K562 (cell line): ENCODE results near the gene MED15. TPM values are rescaled to one million over a fixed set of nuclear protein-coding genes. Genes with fewer than 3 reads are reported as not detected.
A peak's percentile ranks its signal among the peaks of the same experiment; 100 is the strongest.

Experiments
- ATF3 ChIP-seq, 2 experiments: fragments of 450-650 bp in 1 of 2; sonication (generic) in 1 of 2; formaldehyde crosslinking in 1 of 2; IDR thresholded peaks in 1 of 2; conservative IDR thresholded peaks in 1 of 2; 2 replicates each; pipeline versions ENCODE4 v1.6.1 to v1.8.1; 2016 to 2023; ENCODE audit warnings: mild to moderate bottlenecking in 2 of 2, moderate library complexity in 2 of 2, inconsistent platforms in 1 of 2, missing genetic modification reagents in 1 of 2
- ATF4 ChIP-seq: fragments of 450-650 bp; formaldehyde crosslinking; IDR thresholded peaks from 2 replicates; pipeline ENCODE4 v1.4.0; 2022; ENCODE audit warnings: mild to moderate bottlenecking, moderate library complexity
- BACH1 ChIP-seq: fragments of 200-800 bp; sonication (Bioruptor generic); IDR thresholded peaks from 2 replicates; pipeline ENCODE4 v1.6.1; 2016; ENCODE audit warnings: missing genetic modification characterization, missing compliant biosample characterization
- DMBX1 ChIP-seq: fragments of 250-450 bp; sonication (Bioruptor Pico); IDR thresholded peaks from 2 replicates; pipeline ENCODE4 v1.8.0; 2022; ENCODE audit warnings: inconsistent platforms, mild to moderate bottlenecking, moderate library complexity, borderline replicate concordance
- E2F8 ChIP-seq: fragments of 450-650 bp; IDR thresholded peaks from 2 replicates; pipeline ENCODE4 v1.7.1; 2018; ENCODE audit warnings: mild to moderate bottlenecking, low read depth; ENCODE audit not compliant: partially characterized antibody
- ELF2 ChIP-seq: fragments of 250-450 bp; sonication (Bioruptor Pico); IDR thresholded peaks from 2 replicates; pipeline ENCODE4 v1.5.0; 2021; ENCODE audit warnings: mild to moderate bottlenecking
- EP400 ChIP-seq: fragments of 450-650 bp; IDR thresholded peaks from 2 replicates; pipeline ENCODE4 v1.6.1; 2017; ENCODE audit warnings: antibody characterized with exemption, mild to moderate bottlenecking, moderate library complexity
- ETS1 ChIP-seq: conservative IDR thresholded peaks from 2 replicates; pipeline ENCODE4 v1.6.1; 2011; ENCODE audit warnings: low read depth, mild to moderate bottlenecking, low read length; ENCODE audit not compliant: control insufficient read depth
- HEY1 ChIP-seq: fragments of 250-450 bp; sonication (Bioruptor Pico); IDR thresholded peaks from 2 replicates; pipeline ENCODE4 v1.5.0; 2020; ENCODE audit warnings: mild to moderate bottlenecking, moderate library complexity, borderline replicate concordance
- IRF9 ChIP-seq: fragments of 450-650 bp; IDR thresholded peaks from 2 replicates; pipeline ENCODE4 v1.6.1; 2016; ENCODE audit warnings: missing biosample characterization, missing genetic modification characterization
- OTX1 ChIP-seq: fragments of 450-650 bp; formaldehyde crosslinking; IDR thresholded peaks from 2 replicates; pipeline ENCODE4 v1.4.0; 2022; ENCODE audit warnings: mild to moderate bottlenecking
- POLR2AphosphoS2 ChIP-seq: IDR thresholded peaks from 2 replicates; pipeline ENCODE4 v1.6.1; 2012; ENCODE audit warnings: low read length, improper control_type of control experiment
- TAL1 ChIP-seq: fragments of 450-650 bp; IDR thresholded peaks from 2 replicates; pipeline ENCODE4 v1.6.1; 2016; ENCODE audit warnings: mild to moderate bottlenecking
- THRA ChIP-seq: fragments of 450-650 bp; IDR thresholded peaks from 2 replicates; pipeline ENCODE4 v1.6.1; 2017; ENCODE audit warnings: mild to moderate bottlenecking, moderate library complexity
- ZFP30 ChIP-seq: fragments of 250-450 bp; sonication (Bioruptor Pico); IDR thresholded peaks from 2 replicates; pipeline ENCODE4 v1.8.0; 2022; ENCODE audit warnings: moderate library complexity, mild to moderate bottlenecking, inconsistent platforms, borderline replicate concordance
- ZNF589 ChIP-seq: fragments of 200-800 bp; sonication (Bioruptor generic); IDR thresholded peaks from 2 replicates; pipeline ENCODE4 v1.6.1; 2016; ENCODE audit warnings: low read depth, missing genetic modification characterization, missing compliant biosample characterization
- ZNF699 ChIP-seq: fragments of 250-450 bp; sonication (Bioruptor Pico); IDR thresholded peaks from 2 replicates; pipeline ENCODE4 v1.8.0; 2021; ENCODE audit warnings: mild to moderate bottlenecking, moderate library complexity; ENCODE audit not compliant: insufficient replicate concordance
- polyA plus RNA-seq, 8 experiments: library from polyadenylated mRNA; depleted of rRNA in 4 of 8; stranded (reverse) in 5 of 8; unstranded in 3 of 8; fragments of >200 nt; fragmentation: Nextera tagmentation in 2 of 8; fragmentation: Illumina TruSeq in 1 of 8; extraction: Ambion mirVana in 2 of 8; extraction: Trizol in 1 of 8; gene quantifications; 2 replicates each; pipeline versions ENCODE4 v1.2.1 to v1.2.3, GENCODE V29; 2011 to 2014; ENCODE audit warnings: inconsistent platforms in 1 of 8, missing spikeins in 1 of 8
- total RNA-seq, 7 experiments: library from RNA; depleted of rRNA in 6 of 7; stranded (reverse); fragments of >200 nt in 6 of 7; fragmentation: Illumina TruSeq in 2 of 7; extraction: Trizol in 2 of 7; gene quantifications; 2 replicates each; pipeline versions ENCODE4 v1.2.1 to v1.2.3, GENCODE V29; 2011 to 2021; ENCODE audit warnings: low replicate concordance in 1 of 7

MED15 gene
- total and polyA plus RNA-seq, 9 of the 15 experiments (the other 6 are each of a cell fraction or from before 2014, with no cell fraction given): 4.0 to 271 (median 60.1) TPM

- TF ChIP-seq ATF3 (IDR thresholded peaks at IDR 0.05) (no peak), ATF3 (CRISPR knock-in tag; conservative IDR thresholded peaks at IDR 0.05) (peak; percentile 83; the same call in 1 of the 2 replicates), ELF2 (no peak), BACH1 (tag) (no peak), HEY1 (CRISPR knock-in tag) (no peak), TAL1 (no peak), ZNF589 (CRISPR knock-in tag) (no peak), THRA (no peak), ATF4 (CRISPR knock-in tag) (peak; percentile 44; the same call in 1 of the 2 replicates), DMBX1 (CRISPR knock-in tag) (no peak; the same call in 1 of the 2 replicates), EP400 (no peak), OTX1 (CRISPR knock-in tag) (no peak), ZNF699 (CRISPR knock-in tag) (no peak), ZFP30 (CRISPR knock-in tag) (no peak), POLR2AphosphoS2 (no peak; the same call in 1 of the 2 replicates), E2F8 (no peak), IRF9 (tag) (no peak), ETS1 (peak; percentile 88; the same call in 1 of the 2 replicates)
These were observed 12.2 kb upstream of the MED15 start, which contains the start of gene KLHL22 (continued) for GRCh38 chr22:20494978-20495860.
